ENCODE measurements around the gene KDM4C.

GRCh38 chr9:6893350-6894131, 135.8 kb downstream of the KDM4C start:
- TF ChIP-seq EZH2 (IDR thresholded peaks at IDR 0.05; ENCODE audit: insufficient read depth, poor library complexity, severe bottlenecking) (no peak), EZH2phosphoT487 (IDR thresholded peaks at IDR 0.05; ENCODE audit: insufficient read depth, low read depth) (no peak)
